ENCODE results near the gene RNF7. TPM values are rescaled to one million over a fixed set of nuclear protein-coding genes. Genes with fewer than 3 reads are reported as not detected.

The RNF7 gene
- total and polyA plus RNA-seq, 2 donors (not counting 3 experiments of a cell fraction or from before 2014, with no cell fraction given): 120 to 136 TPM

- no peak for TF ChIP-seq EZH2 (IDR thresholded peaks at IDR 0.05; ENCODE audit: borderline replicate concordance, low read depth, low read length, severe bottlenecking)
- TF ChIP-seq POLR2A (IDR thresholded peaks at IDR 0.05; ENCODE audit: low read depth, low read length): no peak
- TF ChIP-seq MYC (IDR thresholded peaks at IDR 0.05; ENCODE audit: low read depth, low read length): no peak
- TF ChIP-seq MAX (IDR thresholded peaks at IDR 0.05; ENCODE audit: insufficient read depth, insufficient read length): no peak
- TF ChIP-seq JUN (IDR thresholded peaks at IDR 0.05; ENCODE audit: borderline replicate concordance, insufficient read depth, insufficient read length, low read depth): no peak
- TF ChIP-seq, protein P1, sequence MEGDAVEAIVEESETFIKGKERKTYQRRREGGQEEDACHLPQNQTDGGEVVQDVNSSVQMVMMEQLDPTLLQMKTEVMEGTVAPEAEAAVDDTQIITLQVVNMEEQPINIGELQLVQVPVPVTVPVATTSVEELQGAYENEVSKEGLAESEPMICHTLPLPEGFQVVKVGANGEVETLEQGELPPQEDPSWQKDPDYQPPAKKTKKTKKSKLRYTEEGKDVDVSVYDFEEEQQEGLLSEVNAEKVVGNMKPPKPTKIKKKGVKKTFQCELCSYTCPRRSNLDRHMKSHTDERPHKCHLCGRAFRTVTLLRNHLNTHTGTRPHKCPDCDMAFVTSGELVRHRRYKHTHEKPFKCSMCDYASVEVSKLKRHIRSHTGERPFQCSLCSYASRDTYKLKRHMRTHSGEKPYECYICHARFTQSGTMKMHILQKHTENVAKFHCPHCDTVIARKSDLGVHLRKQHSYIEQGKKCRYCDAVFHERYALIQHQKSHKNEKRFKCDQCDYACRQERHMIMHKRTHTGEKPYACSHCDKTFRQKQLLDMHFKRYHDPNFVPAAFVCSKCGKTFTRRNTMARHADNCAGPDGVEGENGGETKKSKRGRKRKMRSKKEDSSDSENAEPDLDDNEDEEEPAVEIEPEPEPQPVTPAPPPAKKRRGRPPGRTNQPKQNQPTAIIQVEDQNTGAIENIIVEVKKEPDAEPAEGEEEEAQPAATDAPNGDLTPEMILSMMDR (IDR thresholded peaks at IDR 0.05; ENCODE audit: extremely low read depth in 1 of 2, insufficient read depth in 1 of 2, low read depth in 1 of 2, low read length in 2 of 2): no peak
- H3K79me2 ChIP-seq (ENCODE audit: control insufficient read depth, insufficient read depth, low read length): no peaks in the 10 kb centered on the region
- H3K9me1 ChIP-seq (replicated peaks; ENCODE audit: control insufficient read depth, extremely low read depth, insufficient read depth, low read length): no peaks in the 10 kb centered on the region
- no peaks in the 10 kb centered on the region for H4K20me1 ChIP-seq (replicated peaks; ENCODE audit: control insufficient read depth, extremely low read depth, insufficient read depth, low read length)
- no peak overlapping the region for H3K4me3 ChIP-seq (replicated peaks in 1 of 3; ENCODE audit: insufficient read depth in 1 of 3, low read depth in 1 of 3, low read length in 3 of 3)
- no peak overlapping the region for H3K4me2 ChIP-seq (ENCODE audit: insufficient read depth, low read length)
- no peak overlapping the region for H3K9ac ChIP-seq (replicated peaks; ENCODE audit: extremely low read depth, insufficient read depth, low read length)
- no peaks in the 10 kb centered on the region for H3K36me3 ChIP-seq (ENCODE audit: control insufficient read depth in 2 of 2, extremely low read depth in 1 of 2, insufficient read depth in 2 of 2, low read length in 2 of 2)
- BruUV-seq (replicated peaks): no TSS peak
- POLR2A ChIA-PET: no interaction called here
- no peak overlapping the region for H3K27ac ChIP-seq (ENCODE audit: insufficient read depth, low read depth, low read length)
- dilution Hi-C loops (cut with MboI; ENCODE audit: extremely low pct_ligation_motif_present, low sequenced_read_pairs): no loop called here
- FAIRE-seq: no peak
- DNase-seq (ENCODE audit: low read depth, low spot score): no peak
- no peaks in the 10 kb centered on the region for H3K4me1 ChIP-seq (ENCODE audit: control insufficient read depth, extremely low read depth, insufficient read depth, low read length)
- intact Hi-C loops (cut with micrococcal nuclease): no loop called here
- no peaks in the 10 kb centered on the region for H3K27me3 ChIP-seq (ENCODE audit: control insufficient read depth in 2 of 2, insufficient read depth in 2 of 2, low read length in 2 of 2)
- CTCF ChIA-PET: interaction anchor here (0.7 to 1.8 kb wide), 2 partner anchors 13 to 185 kb away, joined by 4 to 11 read pairs; no protein-coding TSS in a partner anchor
- no peaks in the 10 kb centered on the region for H3K9me3 ChIP-seq (replicated peaks; ENCODE audit: control insufficient read depth, insufficient read depth, low read length)
- H2AFZ ChIP-seq (ENCODE audit: low read depth, low read length): no peak overlapping the region
These were observed 9.7 kb upstream of the RNF7 start for GRCh38 chr3:141728355-141728892.
